Fibroblast of peridontal ligament (primary cell): ENCODE results near the gene DMRTB1.

Source experiments
- DNase-seq: peaks from one replicate; pipeline ENCODE4 v3.0.0-alpha.2; 2010; ENCODE audit errors: extremely low read depth

The DMRTB1 gene

DNA sequence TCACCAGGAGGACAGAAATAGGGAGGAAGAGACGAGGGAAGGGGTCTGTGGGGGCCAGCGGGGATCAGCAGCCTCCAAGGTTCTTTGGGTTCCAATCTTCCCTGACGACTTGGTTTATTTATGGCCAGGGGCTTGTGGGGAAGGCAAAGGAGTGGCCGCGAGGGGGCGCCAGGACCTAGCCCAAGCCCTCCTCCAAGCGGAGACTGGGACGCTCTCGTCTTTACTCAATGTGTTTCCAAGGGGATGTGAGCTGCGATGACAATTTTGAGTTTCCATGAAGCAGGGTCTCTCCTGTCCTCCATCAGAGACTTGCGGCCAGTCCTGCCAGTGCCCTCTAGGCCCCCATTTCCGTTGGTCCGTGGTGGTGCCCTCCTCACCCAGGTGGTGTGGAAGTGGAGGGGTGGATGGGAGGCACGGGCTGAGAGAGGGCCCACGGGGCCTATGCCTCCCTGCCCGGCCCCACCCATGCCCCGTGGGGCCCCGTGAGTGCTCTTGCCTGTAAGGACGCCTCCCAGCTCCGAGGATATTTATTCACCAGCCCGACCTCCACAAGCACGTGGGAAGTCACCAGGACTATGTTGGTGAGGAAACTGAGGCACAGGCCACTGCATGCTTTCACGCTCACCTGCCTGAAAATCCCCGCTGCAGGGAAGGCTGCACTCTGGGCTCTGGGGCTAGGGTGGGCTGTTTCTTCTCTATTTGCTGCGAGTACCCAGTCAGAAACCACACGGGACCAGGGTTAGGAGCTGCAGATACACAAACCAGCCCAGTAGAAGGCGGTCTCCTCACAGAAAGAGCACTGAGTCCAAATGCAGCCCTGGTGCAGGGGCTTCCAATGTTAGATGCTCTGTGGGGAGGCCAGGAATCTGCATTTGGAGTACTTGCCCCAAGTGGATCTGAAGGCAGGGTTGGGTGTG, 26.5 kb downstream of the DMRTB1 start:
- peak; percentile 84 for DNase-seq

DNA sequence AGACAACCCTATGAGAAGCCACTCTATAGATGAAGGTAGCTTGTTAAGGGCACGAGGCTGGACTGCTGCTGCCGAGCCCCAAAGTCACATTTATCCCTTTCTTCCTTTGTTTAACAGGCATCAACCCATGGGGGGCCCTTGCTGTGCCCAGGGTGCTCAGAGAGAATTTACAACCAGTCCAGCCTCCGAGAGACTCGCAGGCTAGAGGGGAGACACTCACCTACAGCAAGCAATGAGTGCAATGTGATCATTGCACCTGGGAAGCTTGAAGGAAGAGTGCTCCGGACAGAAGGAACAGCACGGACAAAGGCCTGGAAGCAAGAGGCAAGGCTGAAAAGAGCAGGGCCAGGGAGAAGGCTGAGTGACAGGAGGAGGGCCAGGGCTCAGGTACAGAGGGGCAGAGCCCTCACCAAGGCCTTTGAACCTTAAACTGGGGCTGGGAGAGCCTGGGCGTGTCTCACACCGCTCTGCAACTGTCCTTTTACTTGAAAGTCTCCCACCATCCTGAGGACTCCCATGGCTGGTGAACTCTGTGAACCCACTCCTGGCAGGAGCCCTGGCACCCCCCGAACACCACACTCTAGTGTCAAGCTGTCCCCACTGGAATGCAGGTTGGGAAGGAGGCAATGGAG, 27.3 kb downstream of the DMRTB1 start:
- no peak for DNase-seq

DNA sequence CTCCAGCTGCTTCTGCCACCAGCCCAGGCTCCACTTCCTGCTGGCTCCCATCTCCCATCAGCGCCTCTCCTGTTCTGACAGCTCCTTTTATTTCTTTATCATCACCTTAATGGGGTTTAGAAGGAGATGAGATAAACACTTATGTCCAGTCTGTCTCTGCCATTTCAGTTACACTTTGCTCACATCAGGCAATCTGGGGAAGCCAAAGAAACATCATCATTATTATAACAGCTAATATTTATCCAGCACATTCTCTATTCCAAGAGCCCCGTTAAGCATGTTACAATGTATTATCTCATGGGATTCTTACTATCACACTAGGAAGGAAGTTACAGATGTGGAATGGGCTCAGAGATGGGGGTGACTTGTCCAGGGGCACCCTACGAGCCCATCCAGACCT, 31.2 kb downstream of the DMRTB1 start:
- DNase-seq = no peak

DNA sequence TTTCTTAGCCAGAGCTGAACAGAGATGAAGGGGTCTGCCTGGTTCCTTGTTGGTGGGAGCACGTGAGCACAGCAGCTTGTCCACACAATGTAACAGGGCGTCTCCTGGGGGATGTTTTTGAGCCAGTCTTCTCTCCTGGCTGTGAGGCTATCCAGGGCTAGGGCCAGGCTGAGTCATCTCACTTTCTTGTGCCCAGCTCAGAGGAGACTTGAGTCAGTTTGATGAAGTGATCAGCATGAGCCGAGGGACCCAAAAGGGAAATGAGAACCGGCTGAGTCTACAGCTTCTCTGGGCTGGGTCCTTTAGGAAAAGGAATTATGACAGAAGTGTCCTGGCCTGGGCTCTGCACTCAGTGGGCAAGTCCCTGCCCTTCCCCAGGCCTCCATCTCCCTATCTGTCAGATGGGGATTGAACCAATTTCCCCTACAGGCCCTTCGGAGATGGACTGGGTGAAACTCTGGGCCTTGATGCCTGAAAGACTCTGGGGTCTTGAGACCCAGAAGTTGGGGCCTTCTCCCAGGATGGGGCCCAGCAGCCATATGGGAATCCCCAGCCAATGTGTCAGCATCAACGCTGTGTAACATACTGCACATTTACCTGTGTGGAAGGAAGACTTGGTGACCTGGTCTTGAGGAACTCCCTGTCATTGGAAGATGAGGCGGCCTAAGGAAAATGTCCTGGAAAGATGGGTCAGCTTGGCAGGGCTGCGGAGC, 36.6 kb downstream of the DMRTB1 start:
- DNase-seq = peak; percentile 48

DNA sequence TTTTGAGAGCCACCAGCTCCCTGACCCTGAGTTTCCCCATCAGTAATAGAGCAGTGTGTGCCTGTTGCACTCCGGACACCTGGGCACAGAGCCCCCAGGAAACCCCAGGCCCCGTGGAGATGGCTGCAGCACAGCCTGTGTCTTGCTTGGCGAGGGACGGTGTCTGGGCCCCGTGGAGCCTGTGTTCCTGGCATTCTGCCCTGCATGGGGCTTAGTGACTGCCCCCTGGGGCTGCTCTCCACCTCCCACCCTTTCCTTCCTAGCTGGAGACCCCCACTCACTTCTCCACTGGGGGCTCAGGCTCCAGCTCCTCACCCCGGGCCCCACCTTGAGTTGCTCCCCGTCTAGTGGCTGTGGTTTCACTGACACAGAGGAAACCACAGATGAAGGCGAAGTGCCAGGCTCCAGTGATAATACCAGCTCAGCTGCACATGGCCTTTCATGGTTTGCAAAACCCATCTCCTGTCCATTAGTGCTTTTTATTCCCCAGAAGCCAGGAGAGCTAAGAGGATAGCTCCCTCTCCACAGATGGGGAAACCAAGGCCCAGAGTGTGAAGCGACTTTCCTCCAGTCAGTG, 39.4 kb downstream of the DMRTB1 start:
- peak; percentile 62 for DNase-seq

DNA sequence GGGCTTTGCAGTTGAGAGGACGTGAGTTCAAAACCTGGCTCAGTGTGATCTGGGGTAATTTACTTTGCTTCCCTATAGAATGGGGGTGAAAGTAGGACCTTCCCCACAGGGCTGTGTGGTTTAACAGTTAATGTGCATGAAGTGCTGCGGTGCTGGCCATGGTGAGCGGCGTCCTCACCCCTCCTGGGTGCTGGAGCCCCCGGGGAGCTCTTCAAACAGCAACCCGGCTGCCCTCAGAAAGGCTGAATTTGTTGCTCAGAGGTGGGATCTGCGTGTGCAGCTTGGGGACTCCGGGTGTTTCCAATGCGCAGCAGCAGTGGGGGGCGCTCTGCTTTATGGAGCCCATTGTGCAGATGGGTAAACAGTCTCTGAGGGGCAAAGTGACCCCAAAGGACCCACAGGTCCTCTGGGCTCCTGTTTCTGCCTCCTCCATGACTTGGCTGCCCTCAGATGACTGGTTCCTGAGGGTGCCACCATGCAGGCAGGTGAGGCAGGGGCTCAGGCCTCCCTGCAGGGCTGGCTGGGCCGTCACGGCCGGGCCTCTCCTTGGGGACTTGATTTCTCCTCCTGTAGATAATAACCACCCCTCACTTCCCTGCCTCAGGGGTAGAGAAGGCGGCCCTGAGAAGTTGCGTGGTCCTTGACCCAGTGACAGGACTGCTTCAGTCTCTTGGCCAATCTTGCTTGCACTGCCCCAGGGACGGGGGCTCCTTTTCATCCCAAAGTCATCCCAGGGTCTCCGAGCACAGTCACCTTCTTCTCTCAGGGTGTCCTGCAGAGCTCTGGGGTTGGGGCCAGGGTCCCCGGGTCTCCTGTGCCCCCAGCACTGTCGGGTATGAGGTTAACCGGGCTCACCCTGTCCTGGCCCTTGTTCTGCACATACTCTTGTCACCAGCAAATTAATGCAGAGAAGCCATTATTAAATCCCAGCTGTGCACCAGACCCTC, 40.3 kb downstream of the DMRTB1 start:
- no peak for DNase-seq

DNA sequence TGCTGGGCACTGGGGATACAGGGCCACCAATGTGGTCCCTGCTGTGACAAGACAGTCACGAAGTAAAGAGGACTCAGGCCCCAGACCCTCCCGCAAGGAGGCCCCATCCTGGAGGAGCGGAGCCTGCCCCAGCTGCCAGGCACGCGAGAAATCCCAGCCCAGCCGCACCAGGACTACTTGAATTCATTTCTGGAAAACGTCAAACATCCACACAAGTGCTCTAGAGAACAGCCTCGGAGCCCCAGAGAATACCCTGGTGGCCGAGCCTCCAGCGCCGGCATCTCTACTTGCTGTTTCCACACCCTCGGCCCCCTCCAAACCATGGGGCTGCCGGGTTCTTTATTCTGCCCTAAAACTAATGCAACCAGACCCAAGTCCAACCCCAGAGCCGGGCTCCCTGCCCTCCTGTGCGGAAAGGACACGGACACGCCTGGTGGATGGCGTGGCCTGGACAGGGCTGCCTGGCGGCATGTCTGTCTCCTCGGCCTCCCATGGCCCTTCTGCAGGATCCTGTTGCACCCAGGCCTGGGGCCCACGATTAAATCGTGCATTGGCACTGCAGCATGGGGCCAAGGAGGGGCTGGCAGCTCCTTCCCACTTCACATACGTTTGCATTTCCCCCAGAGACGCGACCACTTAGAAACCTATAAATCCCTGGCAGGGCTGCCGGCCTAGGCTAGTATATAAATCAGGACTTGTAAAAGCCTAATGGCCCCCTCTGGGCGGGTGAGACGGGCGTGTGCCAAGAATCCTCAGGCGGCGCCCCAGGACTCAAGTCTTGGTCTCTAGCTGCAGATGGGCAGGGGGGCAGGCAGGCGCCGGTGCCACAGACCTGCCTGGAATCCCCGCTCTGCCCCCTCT, 41.2 kb downstream of the DMRTB1 start:
- DNase-seq = no peak

DNA sequence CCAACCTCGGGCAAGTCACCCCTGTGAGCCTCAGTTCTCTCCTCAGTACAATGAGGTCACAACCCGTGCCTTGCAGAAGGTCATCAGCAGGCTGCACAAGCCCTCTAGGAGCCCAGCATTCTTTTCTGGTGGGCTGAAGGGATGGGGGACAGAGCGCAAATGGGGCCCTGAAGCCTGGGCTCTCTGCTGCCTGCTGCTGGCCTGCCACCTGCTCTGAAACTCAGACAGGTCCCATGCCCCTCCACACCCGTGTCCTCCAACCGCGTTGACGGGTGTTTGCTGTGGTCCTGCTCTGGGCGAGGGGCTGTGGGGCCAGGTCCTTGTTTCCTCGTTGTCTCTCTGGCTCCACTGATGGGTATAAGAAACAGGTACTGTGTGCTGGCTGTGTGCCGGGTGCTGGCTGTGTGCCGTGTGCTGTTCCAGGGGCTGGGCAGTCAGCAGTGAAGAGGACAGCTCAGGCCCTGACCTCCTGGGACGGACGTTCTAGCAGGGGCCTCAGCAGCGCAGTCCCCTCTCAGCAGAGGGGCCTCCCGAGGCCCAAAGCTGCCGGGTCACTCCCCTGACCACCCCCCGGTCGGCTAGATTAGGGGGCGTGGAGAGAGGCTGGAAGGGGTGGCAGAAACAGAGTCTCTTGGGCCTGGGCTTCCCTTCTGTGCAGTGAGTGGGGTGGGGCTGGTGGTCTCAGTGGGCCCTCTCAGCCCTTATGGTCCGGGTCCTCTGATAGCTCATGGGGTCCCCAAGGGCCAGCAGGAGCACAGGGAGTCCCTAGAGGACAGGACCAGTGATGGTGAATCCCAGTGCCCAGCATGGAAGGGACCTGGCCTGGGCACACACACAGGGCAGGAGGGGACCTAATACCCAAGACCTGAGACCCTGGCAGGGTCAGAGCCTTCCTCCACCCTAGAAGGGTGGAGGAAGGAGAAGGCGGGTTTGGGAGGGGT, 42.1 kb downstream of the DMRTB1 start:
- no peak for DNase-seq

DNA sequence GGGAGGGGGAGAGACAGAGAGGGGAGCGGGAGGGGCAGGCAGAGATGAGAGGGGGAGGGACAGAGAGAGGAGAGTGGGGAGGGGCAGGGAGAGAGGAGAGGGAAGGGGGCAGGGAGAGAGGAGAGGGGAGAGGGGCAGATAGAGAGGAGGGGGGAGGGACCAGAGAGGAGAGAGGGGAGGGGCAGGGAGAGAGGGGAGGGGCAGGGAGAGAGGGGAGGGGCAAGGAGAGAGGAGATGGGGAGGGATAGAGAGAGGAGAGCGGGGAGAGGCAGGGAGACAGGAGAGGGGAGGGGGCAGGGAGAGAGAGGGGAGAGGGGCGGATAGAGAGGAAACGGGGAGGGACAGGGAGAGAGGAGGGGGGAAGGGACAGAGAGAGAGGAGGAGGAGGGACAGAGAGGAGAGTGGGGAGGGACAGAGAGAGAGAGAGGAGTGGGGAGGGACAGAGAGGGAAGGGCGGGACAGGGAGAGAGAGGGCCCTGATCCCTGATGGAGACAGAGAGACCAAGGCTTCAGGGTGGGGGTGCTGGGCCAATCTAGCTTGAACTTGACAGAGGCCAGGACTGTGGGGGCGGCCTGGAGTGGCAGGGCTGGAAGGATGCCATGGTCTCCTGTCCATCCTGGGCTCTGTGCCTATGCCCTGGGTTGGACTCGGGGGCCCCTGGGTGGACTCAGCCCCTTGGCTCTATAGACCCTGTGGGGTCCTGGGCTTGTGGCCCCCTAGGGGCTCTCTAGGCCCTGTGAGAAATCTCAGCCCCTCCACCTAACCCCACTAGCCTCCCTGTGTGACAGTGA, 43.6 kb downstream of the DMRTB1 start:
- DNase-seq = no peak

DNA sequence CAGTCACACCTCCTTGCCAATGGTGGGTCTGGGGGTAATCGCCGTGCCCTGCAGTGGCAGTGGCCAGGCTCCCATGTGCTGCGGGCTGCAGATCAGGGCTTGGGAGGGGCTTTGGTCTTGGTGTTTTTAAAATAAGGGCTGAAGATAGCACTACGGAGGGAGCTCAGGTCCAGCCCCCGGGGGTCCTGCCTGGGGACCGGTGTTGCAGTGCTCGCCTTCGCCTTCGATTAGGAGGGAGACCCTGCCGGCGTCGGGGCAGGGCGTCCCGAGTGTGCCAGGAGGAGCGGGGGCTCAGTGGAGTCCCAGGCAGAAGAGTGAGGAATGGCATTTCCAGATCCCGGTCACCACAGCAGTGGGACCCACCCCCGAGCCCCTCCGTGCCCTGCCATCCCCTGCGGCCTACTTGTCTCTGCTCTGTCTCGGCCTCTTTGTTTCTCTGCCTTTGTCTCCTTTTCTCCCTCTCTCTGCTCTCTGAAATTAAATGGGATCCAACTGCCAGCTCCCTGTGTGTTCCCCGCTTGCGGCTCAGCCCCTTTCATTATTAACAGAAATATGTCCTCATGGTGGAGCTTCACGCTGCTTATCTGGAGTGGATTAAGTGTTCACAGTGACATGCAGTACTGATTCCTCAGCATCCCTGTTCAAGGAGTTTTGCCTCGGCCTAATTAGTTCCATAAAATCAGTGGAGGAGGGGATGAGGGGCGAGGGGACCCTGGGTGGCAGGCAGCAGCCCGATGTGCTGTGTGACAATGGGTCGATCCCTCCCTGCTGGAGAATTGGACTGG, 44.4 kb downstream of the DMRTB1 start:
- no peak for DNase-seq

DNA sequence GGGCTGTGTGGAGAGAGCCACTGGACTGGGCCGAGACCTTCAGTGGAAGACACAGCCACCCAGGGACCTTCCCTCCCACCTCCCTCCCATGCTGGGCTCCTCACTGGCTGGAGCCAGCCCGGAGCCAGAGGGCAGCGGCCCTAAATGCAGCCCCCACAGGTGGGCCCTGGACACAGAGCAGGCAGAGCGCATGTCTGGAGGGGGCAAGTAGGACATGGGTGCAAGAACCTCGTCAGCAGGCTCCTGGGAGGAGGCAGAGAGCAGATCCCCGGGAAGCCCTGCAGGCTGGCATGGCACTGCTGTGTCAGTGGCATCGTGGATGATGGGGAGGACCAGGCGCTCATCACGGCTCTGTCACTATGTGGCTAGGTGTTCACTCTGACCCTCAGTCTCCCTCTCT, 45.7 kb downstream of the DMRTB1 start:
- DNase-seq = no peak

DNA sequence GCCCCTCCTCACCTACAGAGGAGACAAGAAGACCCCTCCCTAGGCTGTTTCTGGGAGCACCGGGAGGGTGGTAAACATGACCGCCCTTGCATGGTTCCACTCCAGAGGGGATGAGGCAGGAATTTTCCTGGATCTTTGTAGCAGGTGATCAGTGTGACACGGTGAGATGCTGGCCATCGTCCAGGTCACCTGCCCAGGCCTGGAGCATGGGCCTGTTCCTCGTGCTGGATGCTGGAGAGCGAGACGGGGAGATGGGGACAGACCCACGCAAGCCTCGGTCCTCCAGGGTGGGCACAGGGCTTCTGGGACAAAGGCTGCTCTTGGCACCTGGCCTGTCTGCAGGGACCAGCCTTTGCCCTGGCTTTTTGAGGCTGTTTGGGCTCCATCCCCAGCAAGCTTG, 46.2 kb downstream of the DMRTB1 start:
- no peak for DNase-seq

DNA sequence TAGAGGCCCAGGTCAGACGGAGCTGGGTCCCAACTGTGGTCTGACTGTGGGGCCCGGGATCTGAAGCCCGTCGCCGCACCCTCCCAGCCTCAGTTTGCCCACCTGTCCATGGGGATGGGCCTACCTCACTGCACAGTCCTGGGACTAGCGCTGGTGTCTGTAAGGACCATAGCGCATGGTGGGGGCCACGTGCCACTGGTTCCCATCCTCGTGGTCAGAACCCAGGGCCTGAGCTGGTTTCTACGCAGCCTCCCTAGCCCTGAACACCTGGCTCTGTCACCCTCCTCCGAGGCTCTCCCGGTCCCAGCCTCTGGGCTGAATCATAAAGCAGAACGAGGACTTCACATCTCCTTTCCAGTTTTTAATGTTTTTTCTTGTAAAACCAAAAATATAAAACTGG, 46.7 kb downstream of the DMRTB1 start:
- DNase-seq = no peak

DNA sequence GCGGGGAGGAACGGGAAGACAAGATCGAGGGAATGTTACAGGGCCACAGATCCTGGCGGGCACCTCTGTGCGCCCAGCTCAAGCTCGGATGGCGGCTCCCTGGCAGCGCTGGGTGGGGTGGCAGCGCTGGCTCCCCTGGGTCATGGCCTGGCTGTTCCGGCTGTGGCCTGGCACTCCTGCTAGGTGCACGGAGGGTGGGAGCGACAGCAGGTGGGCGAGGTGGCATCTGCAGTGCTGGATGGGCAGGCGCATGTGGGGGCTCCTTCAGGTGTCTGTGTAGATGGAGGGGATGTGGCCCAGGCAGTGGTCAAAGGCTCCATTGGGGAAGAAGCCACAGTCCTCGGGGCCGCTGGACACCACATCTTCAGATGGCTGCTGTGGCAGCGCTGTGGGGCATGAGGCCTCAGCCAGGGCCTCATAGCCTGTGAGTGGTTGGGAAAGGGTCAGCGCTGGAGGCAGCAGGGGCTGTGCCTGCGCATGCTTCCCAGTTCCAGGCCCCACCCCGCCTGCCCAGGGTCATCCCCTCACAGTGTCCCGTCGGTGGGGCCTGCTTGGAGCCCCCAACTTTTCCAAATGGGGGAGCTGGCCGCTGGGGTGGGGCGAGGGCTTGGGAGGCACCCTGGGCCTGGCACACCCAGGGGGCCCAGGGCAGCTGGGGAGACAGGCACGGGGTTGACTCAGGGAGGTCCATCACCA, 47.3 kb downstream of the DMRTB1 start:
- DNase-seq = no peak

DNA sequence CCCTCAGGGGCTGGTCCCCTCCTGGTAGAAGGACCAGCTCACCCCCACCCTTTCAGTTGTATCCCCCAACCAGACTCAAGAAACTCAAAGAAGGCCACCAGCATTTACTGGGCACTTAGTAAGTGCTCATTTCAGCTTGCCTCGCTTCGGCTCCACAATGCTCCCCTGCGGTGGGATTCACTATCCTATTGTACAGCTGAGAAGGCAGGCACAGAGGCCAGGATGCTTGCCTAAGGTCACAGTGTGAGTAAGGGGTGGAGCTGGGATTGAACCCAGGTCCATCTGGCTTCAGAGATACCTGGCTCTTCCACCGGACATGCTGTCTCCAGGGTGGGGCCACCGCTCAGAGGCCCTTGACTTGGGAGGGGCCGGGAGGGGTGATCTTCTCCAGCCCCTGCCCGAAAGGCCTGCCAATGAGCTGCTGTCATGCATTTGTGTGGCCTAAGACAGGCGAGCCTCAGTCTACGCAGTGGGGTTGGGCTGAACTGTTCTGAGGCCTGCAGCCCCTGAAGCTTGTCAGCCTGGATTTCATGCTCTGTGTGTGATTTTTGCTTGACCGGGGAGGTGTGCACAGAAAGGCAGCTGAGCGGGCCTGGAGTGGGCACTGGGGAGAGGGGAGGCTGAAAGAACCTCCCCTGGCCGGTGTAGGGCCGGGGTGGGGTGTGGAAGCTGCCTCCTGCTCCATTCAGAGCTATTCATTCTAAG, 48.1 kb downstream of the DMRTB1 start:
- DNase-seq = no peak
